SK-N-MC (cell line): ENCODE measurements around the gene ARHGAP29.

Experiments
- DNase-seq: peaks from one replicate; pipeline ENCODE4 v3.0.0-alpha.2; 2011; ENCODE audit warnings: low read depth, low spot score
- H3K27ac ChIP-seq: fragments of 200-600 bp; sonication (generic); 2 replicates; pipeline ENCODE4 v1.5.1; 2016; ENCODE audit warnings: mixed run types
- H3K36me3 ChIP-seq: fragments of 200-600 bp; sonication (generic); 2 replicates; pipeline ENCODE4 v1.6.1; 2017; ENCODE audit warnings: antibody characterized with exemption, low read length, mixed read lengths; ENCODE audit not compliant: insufficient read depth
- H3K4me3 ChIP-seq: fragments of 200-600 bp; sonication (generic); 2 replicates; pipeline ENCODE4 v1.5.1; 2016
- H3K9ac ChIP-seq: fragments of 200-600 bp; sonication (generic); 2 replicates; pipeline ENCODE4 v1.8.0; 2017; ENCODE audit warnings: mixed run types, mixed read lengths; ENCODE audit not compliant: insufficient read length
- H3K9me3 ChIP-seq: fragments of 200-600 bp; sonication (generic); 2 replicates; pipeline ENCODE4 v1.6.1; 2017; ENCODE audit warnings: low read depth, mild to moderate bottlenecking, antibody characterized with exemption, low read length, moderate library complexity, mixed read lengths
- EZH2 ChIP-seq: fragments of 200-600 bp; sonication (generic); IDR thresholded peaks from one replicate; pipeline ENCODE4 v1.6.1; 2017; ENCODE audit warnings: antibody characterized with exemption
- FOXP2 ChIP-seq: optimal IDR thresholded peaks from 2 replicates; pipeline ENCODE3; 2011; ENCODE audit warnings: mild to moderate bottlenecking, moderate library complexity; ENCODE audit not compliant: insufficient read depth; ENCODE audit errors: extremely low read length, control extremely low read depth
- POLR2AphosphoS5 ChIP-seq: IDR thresholded peaks from 2 replicates; pipeline ENCODE4 v1.6.1; 2012; ENCODE audit warnings: mild to moderate bottlenecking, low read depth, low read length, borderline replicate concordance

The ARHGAP29 gene

DNA sequence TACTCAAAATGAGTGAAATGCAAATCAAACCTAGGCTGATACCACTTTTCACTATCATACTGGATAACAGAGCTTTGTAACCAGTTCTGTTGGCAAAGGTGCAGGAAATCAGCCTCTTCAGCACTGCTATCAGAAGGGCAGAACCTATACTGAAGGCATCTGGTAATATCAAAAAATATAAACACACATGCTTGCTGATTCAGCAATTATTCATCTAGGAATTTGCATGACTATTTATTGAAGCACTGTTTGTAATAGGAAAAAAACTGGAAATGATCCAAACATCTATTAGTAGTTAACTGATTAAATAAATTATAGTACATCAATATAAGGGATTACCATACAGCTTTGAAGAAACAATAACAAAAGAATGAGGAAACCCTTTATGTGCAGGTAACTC, 21.4 kb downstream of the ARHGAP29 start:
- Histone ChIP-seq H3K4me3 (no peak overlapping the region), H3K9me3 (no peaks in the 10 kb centered on the region), H3K9ac (no peak overlapping the region), H3K36me3 (no peaks in the 10 kb centered on the region), H3K27ac (no peak overlapping the region)
- TF ChIP-seq FOXP2 (no peak), POLR2AphosphoS5 (no peak), EZH2 (no peak)
- no peak for DNase-seq

DNA sequence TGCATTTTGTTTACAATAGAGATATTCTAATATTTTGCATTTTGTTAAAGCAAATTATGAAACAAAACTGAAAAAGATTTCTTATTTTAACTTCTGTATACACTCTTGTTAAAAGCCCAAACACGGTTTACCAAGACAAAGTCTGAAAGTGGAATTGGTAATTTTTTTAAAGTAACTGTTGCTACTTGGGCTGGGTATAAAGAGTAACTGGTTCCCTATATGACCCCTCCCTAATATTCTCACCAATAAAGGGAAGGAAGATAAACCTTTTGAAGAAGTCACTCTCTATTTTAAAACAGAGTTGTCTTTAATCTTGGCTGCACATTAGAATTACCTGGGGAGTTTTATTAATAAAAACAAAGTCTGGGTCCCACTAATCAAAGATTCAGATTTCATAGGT, 27.4 kb downstream of the ARHGAP29 start:
- Histone ChIP-seq H3K9ac (no peak overlapping the region), H3K9me3 (0 out of 2 replicates have a peak, but pooled peaks cover 4% of the 10 kb centered on the region), H3K27ac (no peak overlapping the region), H3K4me3 (no peak overlapping the region), H3K36me3 (no peaks in the 10 kb centered on the region)
- no peak for DNase-seq
- no peak for TF ChIP-seq EZH2

DNA sequence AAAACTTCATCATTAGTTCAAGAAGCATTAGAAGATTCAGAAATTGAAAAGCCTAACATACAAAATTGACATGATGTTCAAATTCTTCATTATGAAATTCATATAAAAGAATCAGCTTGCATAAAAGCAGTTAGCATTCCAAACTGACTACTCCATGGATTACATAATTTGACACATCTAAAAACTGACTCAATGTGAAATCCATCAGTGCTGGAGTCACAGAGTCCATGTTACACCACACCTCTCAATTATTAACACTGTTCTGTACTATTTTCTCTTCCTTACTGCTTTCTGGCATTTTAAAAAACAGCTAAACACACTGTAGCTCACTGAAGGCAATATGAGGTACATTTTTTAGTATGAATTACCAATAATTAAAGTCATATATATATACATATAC, 28.0 kb downstream of the ARHGAP29 start:
- 0 out of 2 replicates have a peak, but pooled peaks cover 4% of the 10 kb centered on the region for H3K9me3 ChIP-seq
- no peak overlapping the region for H3K9ac ChIP-seq
- no peak overlapping the region for H3K4me3 ChIP-seq
- H3K27ac ChIP-seq = no peak overlapping the region
- H3K36me3 ChIP-seq = no peaks in the 10 kb centered on the region
- no peak for DNase-seq
- no peak for TF ChIP-seq POLR2AphosphoS5
- TF ChIP-seq FOXP2 = no peak
- TF ChIP-seq EZH2 = no peak

DNA sequence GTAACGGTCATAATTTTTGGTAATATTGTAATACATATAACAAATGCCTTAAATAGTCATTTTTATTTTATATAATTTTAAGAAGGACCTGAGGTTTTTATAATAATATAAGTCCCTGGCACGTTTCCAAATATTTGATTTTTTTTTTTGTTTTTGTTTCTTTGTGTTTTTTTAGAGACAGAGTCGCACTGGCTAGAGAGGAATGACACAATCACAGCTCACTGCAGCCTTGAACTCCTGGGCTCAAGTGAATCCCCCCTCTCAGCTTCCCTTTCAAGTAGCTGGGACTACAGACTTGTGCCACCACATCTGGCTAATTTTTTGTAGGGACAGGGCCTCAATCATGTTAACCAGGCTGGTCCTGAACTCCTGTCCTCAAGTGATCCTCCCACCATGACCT, 29.7 kb downstream of the ARHGAP29 start:
- H3K27ac ChIP-seq = no peak overlapping the region
- DNase-seq = no peak
- H3K9me3 ChIP-seq = 0 out of 2 replicates have a peak, but pooled peaks cover 4% of the 10 kb centered on the region
- H3K9ac ChIP-seq = no peak overlapping the region
- no peak for TF ChIP-seq FOXP2
- no peak overlapping the region for H3K4me3 ChIP-seq
- H3K36me3 ChIP-seq = no peaks in the 10 kb centered on the region

DNA sequence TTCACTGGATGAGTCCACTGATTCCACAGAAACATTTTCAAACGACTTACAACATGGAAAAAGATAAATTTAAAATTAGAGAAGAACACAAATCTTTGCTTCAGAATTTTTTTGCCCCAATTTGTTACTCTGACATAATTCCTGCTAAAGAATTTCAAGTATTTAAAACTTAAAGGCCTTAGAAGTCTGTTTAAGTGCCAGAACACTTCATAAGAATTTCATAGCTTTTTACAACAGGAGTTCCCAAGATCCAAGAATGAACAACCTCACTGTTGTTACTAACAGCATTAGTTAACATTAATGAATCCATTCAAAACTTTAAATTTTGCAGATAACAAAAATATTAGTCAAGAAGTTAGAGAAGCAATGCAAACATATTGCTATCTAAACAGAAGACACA, 31.7 kb downstream of the ARHGAP29 start:
- no peak overlapping the region for H3K4me3 ChIP-seq
- no peak overlapping the region for H3K9ac ChIP-seq
- H3K9me3 ChIP-seq = 0 out of 2 replicates have a peak, but pooled peaks cover 4% of the 10 kb centered on the region
- TF ChIP-seq POLR2AphosphoS5 (no peak), EZH2 (no peak), FOXP2 (no peak)
- H3K36me3 ChIP-seq = no peaks in the 10 kb centered on the region
- DNase-seq = no peak
- no peak overlapping the region for H3K27ac ChIP-seq

DNA sequence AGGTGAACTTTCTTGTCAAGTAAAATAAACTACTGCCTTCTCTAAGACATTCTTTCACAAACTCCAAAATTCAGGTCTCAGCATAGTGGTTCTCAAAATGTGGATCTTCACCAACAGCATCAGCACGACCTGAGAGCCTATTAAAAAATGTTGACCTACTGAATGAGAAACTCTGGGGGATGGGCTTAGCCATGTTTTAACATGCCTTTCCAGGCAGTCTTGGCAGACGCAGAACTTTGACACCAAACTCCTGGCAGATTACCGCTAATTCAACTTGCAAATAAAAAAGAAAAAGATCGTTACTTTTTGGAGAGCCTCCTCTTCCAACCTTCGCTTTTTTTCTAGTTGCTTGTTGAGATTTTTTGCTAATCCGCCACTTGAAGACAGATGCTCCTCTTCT, 35.1 kb downstream of the ARHGAP29 start:
- TF ChIP-seq EZH2 = no peak
- no peak for TF ChIP-seq POLR2AphosphoS5
- TF ChIP-seq FOXP2 = no peak
- DNase-seq = no peak
- Histone ChIP-seq H3K9me3 (no peaks in the 10 kb centered on the region), H3K9ac (no peak overlapping the region), H3K4me3 (no peak overlapping the region), H3K36me3 (no peaks in the 10 kb centered on the region), H3K27ac (no peak overlapping the region)

DNA sequence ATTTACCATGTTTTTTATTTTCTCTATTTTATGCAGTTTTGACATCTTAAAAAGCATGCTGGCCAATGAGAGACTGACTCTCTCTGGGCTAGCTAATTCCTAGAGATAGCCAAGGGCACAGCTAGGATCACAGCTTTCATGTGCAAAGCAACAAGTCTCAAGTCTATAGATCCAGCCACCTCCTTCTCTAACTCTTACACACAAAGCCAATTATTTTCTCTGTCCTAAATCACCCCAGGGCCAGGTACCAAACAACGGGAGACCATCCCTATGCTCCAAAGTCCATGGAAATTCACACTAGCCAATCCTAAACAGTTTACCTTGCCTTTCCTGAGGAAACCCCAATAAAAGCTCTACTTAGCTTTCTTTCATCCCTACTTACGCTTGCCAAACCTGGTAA, 38.0 kb downstream of the ARHGAP29 start:
- Histone ChIP-seq H3K9ac (no peak overlapping the region), H3K4me3 (no peak overlapping the region), H3K36me3 (no peaks in the 10 kb centered on the region), H3K27ac (no peak overlapping the region), H3K9me3 (no peaks in the 10 kb centered on the region)
- TF ChIP-seq FOXP2 (no peak), EZH2 (no peak), POLR2AphosphoS5 (no peak)
- no peak for DNase-seq

DNA sequence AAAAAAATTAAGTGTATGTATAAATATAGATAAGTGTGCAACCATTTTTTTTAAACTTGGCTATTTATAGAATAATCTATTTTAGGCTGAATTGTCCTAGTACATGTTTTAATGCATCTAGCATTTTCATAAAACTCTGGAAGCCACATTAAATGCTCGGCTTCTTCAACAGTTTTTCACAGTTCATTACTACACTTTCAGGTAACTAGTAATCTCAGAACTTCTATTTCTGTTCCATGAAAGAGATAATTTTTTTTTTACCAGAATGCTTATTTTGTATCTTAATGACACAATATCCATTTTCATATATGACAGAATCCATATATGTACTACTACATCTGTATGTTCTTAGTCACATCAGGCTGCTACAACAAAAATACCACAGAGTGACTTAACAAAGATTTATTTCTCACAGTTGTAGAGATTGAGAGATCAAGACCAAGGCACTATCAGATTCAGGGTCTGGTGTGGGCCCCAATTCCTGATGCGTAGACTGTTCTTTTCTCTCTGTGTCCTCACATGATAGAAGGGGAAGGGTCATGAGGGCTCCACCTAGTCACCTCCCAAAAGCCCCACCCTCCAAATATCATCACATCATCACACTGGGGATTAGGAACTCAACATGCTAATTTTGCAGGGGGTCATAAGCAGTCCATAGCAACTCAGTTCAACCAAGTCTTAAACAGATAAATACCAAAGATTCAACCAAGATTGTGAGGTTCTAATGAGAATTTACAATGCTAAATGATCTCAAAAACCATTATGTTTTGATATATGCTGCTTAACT, 43.1 kb downstream of the ARHGAP29 start:
- no peak for DNase-seq
- Histone ChIP-seq H3K36me3 (no peaks in the 10 kb centered on the region), H3K4me3 (no peak overlapping the region), H3K9ac (no peak overlapping the region), H3K9me3 (no peaks in the 10 kb centered on the region), H3K27ac (no peak overlapping the region)
- no peak for TF ChIP-seq POLR2AphosphoS5
- TF ChIP-seq FOXP2 = no peak
- TF ChIP-seq EZH2 = no peak

DNA sequence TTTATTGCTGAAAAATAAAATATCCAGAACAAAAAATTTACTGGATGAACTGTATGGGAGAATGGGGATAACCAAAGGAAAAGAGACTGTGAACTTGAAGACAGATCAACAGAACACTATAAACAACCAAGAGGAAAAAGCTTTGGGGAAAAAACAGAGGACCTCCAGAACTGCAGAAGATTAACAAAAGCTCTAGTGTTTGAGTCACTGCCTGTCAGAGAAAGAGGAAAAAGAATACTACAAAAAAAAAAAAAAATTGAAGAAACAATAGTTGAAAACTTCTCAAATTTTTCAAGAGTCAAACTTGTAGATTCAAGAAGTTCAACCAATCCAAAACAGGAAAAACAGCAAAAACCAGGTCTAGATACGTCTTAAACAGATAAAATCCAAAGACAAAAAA, 44.3 kb downstream of the ARHGAP29 start:
- no peak for TF ChIP-seq EZH2
- H3K36me3 ChIP-seq = no peaks in the 10 kb centered on the region
- H3K27ac ChIP-seq = no peak overlapping the region
- H3K9me3 ChIP-seq = no peaks in the 10 kb centered on the region
- no peak overlapping the region for H3K9ac ChIP-seq
- no peak overlapping the region for H3K4me3 ChIP-seq
- DNase-seq = no peak
